ENCODE results near the gene POLE4.

Gene POLE4

GRCh38 chr2:74924463-74925265 is 33.8 kb upstream of the POLE4 start:
- no peak overlapping the region for H3K4me3 ChIP-seq (ENCODE audit: low read length)
- no peaks in the 10 kb centered on the region for H3K4me1 ChIP-seq (ENCODE audit: insufficient read depth, low read length)
- no peak overlapping the region for H3K9ac ChIP-seq (ENCODE audit: low read depth, low read length)
- no peaks in the 10 kb centered on the region for H3K36me3 ChIP-seq (ENCODE audit: insufficient read depth, low read depth, low read length)
- no peaks in the 10 kb centered on the region for H3K9me3 ChIP-seq (ENCODE audit: insufficient read depth, low read depth, low read length)
- no peaks in the 10 kb centered on the region; the same call in 1 of the 2 replicates for H3K27me3 ChIP-seq (ENCODE audit: insufficient read depth, low read length)
- H3K27ac ChIP-seq (ENCODE audit: low read length), result no peak overlapping the region

- H3K9me3 ChIP-seq (ENCODE audit: insufficient read depth, low read depth, low read length), result no peaks in the 10 kb centered on the region
- no peak overlapping the region for H3K9ac ChIP-seq (ENCODE audit: low read depth, low read length)
- no peaks in the 10 kb centered on the region; the same call in 1 of the 2 replicates for H3K27me3 ChIP-seq (ENCODE audit: insufficient read depth, low read length)
- no peaks in the 10 kb centered on the region for H3K36me3 ChIP-seq (ENCODE audit: insufficient read depth, low read depth, low read length)
- no peaks in the 10 kb centered on the region for H3K4me1 ChIP-seq (ENCODE audit: insufficient read depth, low read length)
- H3K27ac ChIP-seq (ENCODE audit: low read length), result no peak overlapping the region
- no peak overlapping the region for H3K4me3 ChIP-seq (ENCODE audit: low read length)
Measured at GRCh38 chr2:74925361-74925786, 33.1 kb upstream of the POLE4 start.

GRCh38 chr2:74927621-74928020 is 30.8 kb upstream of the POLE4 start:
- Histone ChIP-seq H3K4me1 (ENCODE audit: insufficient read depth, low read length) (no peaks in the 10 kb centered on the region), H3K9me3 (ENCODE audit: insufficient read depth, low read depth, low read length) (no peaks in the 10 kb centered on the region), H3K4me3 (ENCODE audit: low read length) (no peak overlapping the region), H3K36me3 (ENCODE audit: insufficient read depth, low read depth, low read length) (no peaks in the 10 kb centered on the region), H3K9ac (ENCODE audit: low read depth, low read length) (no peak overlapping the region), H3K27ac (ENCODE audit: low read length) (no peak overlapping the region), H3K27me3 (ENCODE audit: insufficient read depth, low read length) (no peaks in the 10 kb centered on the region)

GRCh38 chr2:74930811-74931486 is 27.5 kb upstream of the POLE4 start:
- no peak overlapping the region for H3K27ac ChIP-seq (ENCODE audit: low read length)
- H3K9me3 ChIP-seq (ENCODE audit: insufficient read depth, low read depth, low read length), result no peaks in the 10 kb centered on the region
- H3K36me3 ChIP-seq (ENCODE audit: insufficient read depth, low read depth, low read length), result no peaks in the 10 kb centered on the region
- no peaks in the 10 kb centered on the region for H3K27me3 ChIP-seq (ENCODE audit: insufficient read depth, low read length)
- H3K4me1 ChIP-seq (ENCODE audit: insufficient read depth, low read length), result no peaks in the 10 kb centered on the region
- no peak overlapping the region for H3K9ac ChIP-seq (ENCODE audit: low read depth, low read length)
- H3K4me3 ChIP-seq (ENCODE audit: low read length), result no peak overlapping the region

- Histone ChIP-seq H3K9ac (ENCODE audit: low read depth, low read length) (no peak overlapping the region), H3K36me3 (ENCODE audit: insufficient read depth, low read depth, low read length) (no peaks in the 10 kb centered on the region), H3K9me3 (ENCODE audit: insufficient read depth, low read depth, low read length) (no peaks in the 10 kb centered on the region), H3K4me3 (ENCODE audit: low read length) (no peak overlapping the region), H3K27ac (ENCODE audit: low read length) (no peak overlapping the region), H3K4me1 (ENCODE audit: insufficient read depth, low read length) (no peaks in the 10 kb centered on the region), H3K27me3 (ENCODE audit: insufficient read depth, low read length) (no peaks in the 10 kb centered on the region)
Measured at GRCh38 chr2:74931940-74932339, 26.5 kb upstream of the POLE4 start.

GRCh38 chr2:74935975-74936391 is 22.5 kb upstream of the POLE4 start:
- H3K9me3 ChIP-seq (ENCODE audit: insufficient read depth, low read depth, low read length), result no peaks in the 10 kb centered on the region
- no peaks in the 10 kb centered on the region for H3K27me3 ChIP-seq (ENCODE audit: insufficient read depth, low read length)
- no peaks in the 10 kb centered on the region for H3K36me3 ChIP-seq (ENCODE audit: insufficient read depth, low read depth, low read length)
- no peak overlapping the region for H3K27ac ChIP-seq (ENCODE audit: low read length)
- H3K4me1 ChIP-seq (ENCODE audit: insufficient read depth, low read length), result no peaks in the 10 kb centered on the region
- H3K9ac ChIP-seq (ENCODE audit: low read depth, low read length), result no peak overlapping the region
- no peak overlapping the region for H3K4me3 ChIP-seq (ENCODE audit: low read length)

GRCh38 chr2:74937221-74937880 is 21.1 kb upstream of the POLE4 start:
- Histone ChIP-seq H3K9ac (ENCODE audit: low read depth, low read length) (no peak overlapping the region), H3K27ac (ENCODE audit: low read length) (no peak overlapping the region), H3K4me1 (ENCODE audit: insufficient read depth, low read length) (no peaks in the 10 kb centered on the region), H3K27me3 (ENCODE audit: insufficient read depth, low read length) (no peaks in the 10 kb centered on the region), H3K9me3 (ENCODE audit: insufficient read depth, low read depth, low read length) (no peaks in the 10 kb centered on the region), H3K4me3 (ENCODE audit: low read length) (no peak overlapping the region), H3K36me3 (ENCODE audit: insufficient read depth, low read depth, low read length) (no peaks in the 10 kb centered on the region)

GRCh38 chr2:74938264-74938663 is 20.2 kb upstream of the POLE4 start:
- Histone ChIP-seq H3K4me1 (ENCODE audit: insufficient read depth, low read length) (no peaks in the 10 kb centered on the region), H3K27ac (ENCODE audit: low read length) (no peak overlapping the region), H3K36me3 (ENCODE audit: insufficient read depth, low read depth, low read length) (no peaks in the 10 kb centered on the region), H3K9me3 (ENCODE audit: insufficient read depth, low read depth, low read length) (no peaks in the 10 kb centered on the region), H3K4me3 (ENCODE audit: low read length) (no peak overlapping the region), H3K9ac (ENCODE audit: low read depth, low read length) (no peak overlapping the region), H3K27me3 (ENCODE audit: insufficient read depth, low read length) (no peaks in the 10 kb centered on the region)

- Histone ChIP-seq H3K36me3 (ENCODE audit: insufficient read depth, low read depth, low read length) (no peaks in the 10 kb centered on the region), H3K27ac (ENCODE audit: low read length) (no peak overlapping the region), H3K27me3 (ENCODE audit: insufficient read depth, low read length) (no peaks in the 10 kb centered on the region), H3K4me3 (ENCODE audit: low read length) (no peak overlapping the region), H3K4me1 (ENCODE audit: insufficient read depth, low read length) (no peaks in the 10 kb centered on the region), H3K9me3 (ENCODE audit: insufficient read depth, low read depth, low read length) (no peaks in the 10 kb centered on the region), H3K9ac (ENCODE audit: low read depth, low read length) (no peak overlapping the region)
Measured at GRCh38 chr2:74939919-74940812, 18.3 kb upstream of the POLE4 start.

- H3K9me3 ChIP-seq (ENCODE audit: insufficient read depth, low read depth, low read length), result no peaks in the 10 kb centered on the region
- no peak overlapping the region for H3K27ac ChIP-seq (ENCODE audit: low read length)
- H3K36me3 ChIP-seq (ENCODE audit: insufficient read depth, low read depth, low read length), result no peaks in the 10 kb centered on the region
- H3K4me3 ChIP-seq (ENCODE audit: low read length), result no peak overlapping the region
- H3K9ac ChIP-seq (ENCODE audit: low read depth, low read length), result no peak overlapping the region
- no peaks in the 10 kb centered on the region for H3K27me3 ChIP-seq (ENCODE audit: insufficient read depth, low read length)
- H3K4me1 ChIP-seq (ENCODE audit: insufficient read depth, low read length), result no peaks in the 10 kb centered on the region
Measured at GRCh38 chr2:74941284-74941683, 17.2 kb upstream of the POLE4 start.

- no peak overlapping the region for H3K9ac ChIP-seq (ENCODE audit: low read depth, low read length)
- no peak overlapping the region for H3K27ac ChIP-seq (ENCODE audit: low read length)
- H3K27me3 ChIP-seq (ENCODE audit: insufficient read depth, low read length), result no peaks in the 10 kb centered on the region
- H3K9me3 ChIP-seq (ENCODE audit: insufficient read depth, low read depth, low read length), result no peaks in the 10 kb centered on the region
- H3K36me3 ChIP-seq (ENCODE audit: insufficient read depth, low read depth, low read length), result no peaks in the 10 kb centered on the region
- H3K4me1 ChIP-seq (ENCODE audit: insufficient read depth, low read length), result no peaks in the 10 kb centered on the region
- no peak overlapping the region for H3K4me3 ChIP-seq (ENCODE audit: low read length)
Measured at GRCh38 chr2:74942263-74942662, 16.2 kb upstream of the POLE4 start.

Data from iPS-20b (cell line).